ENCODE measurements around the gene CRISP2.

The CRISP2 gene

GRCh38 chr6:49692534-49692933, 20.8 kb downstream of the CRISP2 start:
- no peak for DNase-seq (ENCODE audit: low read depth)
- H3K4me3 ChIP-seq (ENCODE audit: low read depth, low read length): no peak overlapping the region
- TF ChIP-seq CTCF (IDR thresholded peaks at IDR 0.05; ENCODE audit: low read depth, low read length, missing control alignments): no peak
- in situ Hi-C loops (cut with HindIII; ENCODE audit: low sequenced_read_pairs): no loop called here

GRCh38 chr6:49676671-49677281, 36.6 kb downstream of the CRISP2 start:
- no peak for TF ChIP-seq CTCF (IDR thresholded peaks at IDR 0.05; ENCODE audit: low read depth, low read length, missing control alignments)
- in situ Hi-C loops (cut with HindIII; ENCODE audit: low sequenced_read_pairs): no loop called here
- no peak overlapping the region for H3K4me3 ChIP-seq (ENCODE audit: low read depth, low read length)
- no peak for DNase-seq (ENCODE audit: low read depth)

- no peak overlapping the region for H3K4me3 ChIP-seq (ENCODE audit: low read depth, low read length)
- no peak for TF ChIP-seq CTCF (IDR thresholded peaks at IDR 0.05; ENCODE audit: low read depth, low read length, missing control alignments)
- DNase-seq (ENCODE audit: low read depth): no peak
- in situ Hi-C loops (cut with HindIII; ENCODE audit: low sequenced_read_pairs): no loop called here
These were observed 37.5 kb downstream of the CRISP2 start for GRCh38 chr6:49675816-49676215.

GRCh38 chr6:49668083-49668511, 45.2 kb downstream of the CRISP2 start:
- no peak for DNase-seq (ENCODE audit: low read depth)
- in situ Hi-C loops (cut with HindIII; ENCODE audit: low sequenced_read_pairs): no loop called here
- H3K4me3 ChIP-seq (ENCODE audit: low read depth, low read length): no peak overlapping the region
- TF ChIP-seq CTCF (IDR thresholded peaks at IDR 0.05; ENCODE audit: low read depth, low read length, missing control alignments): no peak

- H3K4me3 ChIP-seq (ENCODE audit: low read depth, low read length): no peak overlapping the region
- in situ Hi-C loops (cut with HindIII; ENCODE audit: low sequenced_read_pairs): no loop called here
- DNase-seq (ENCODE audit: low read depth): no peak
- no peak for TF ChIP-seq CTCF (IDR thresholded peaks at IDR 0.05; ENCODE audit: low read depth, low read length, missing control alignments)
These were observed 46.2 kb downstream of the CRISP2 start for GRCh38 chr6:49666930-49667757.

GRCh38 chr6:49666480-49666879, 46.9 kb downstream of the CRISP2 start:
- DNase-seq (ENCODE audit: low read depth): no peak
- in situ Hi-C loops (cut with HindIII; ENCODE audit: low sequenced_read_pairs): no loop called here
- H3K4me3 ChIP-seq (ENCODE audit: low read depth, low read length): no peak overlapping the region
- no peak for TF ChIP-seq CTCF (IDR thresholded peaks at IDR 0.05; ENCODE audit: low read depth, low read length, missing control alignments)
